Prostate gland (tissue), 2 donors: ENCODE data around the gene CLASP1.

Source experiments
- CTCF ChIP-seq, 4 experiments: fragments of 200-600 bp in 2 of 4; fragments of 450-650 bp in 2 of 4; sonication (generic) in 2 of 4; IDR thresholded peaks; 1 replicate in 3 of 4; 2 replicates in 1 of 4; pipeline ENCODE4 v1.5.1; 2016 to 2019; ENCODE audit warnings: antibody characterized with exemption in 4 of 4, mild to moderate bottlenecking in 2 of 4, moderate library complexity in 2 of 4
- POLR2A ChIP-seq: fragments of 450-650 bp; IDR thresholded peaks from one replicate; pipeline ENCODE4 v1.6.1; 2016; ENCODE audit warnings: antibody characterized with exemption, mild to moderate bottlenecking
- POLR2AphosphoS5 ChIP-seq: sonication (generic); formaldehyde crosslinking; IDR thresholded peaks from one replicate; pipeline ENCODE4 v1.6.1; 2017; ENCODE audit warnings: antibody characterized with exemption

- no peak for TF ChIP-seq CTCF (IDR thresholded peaks at IDR 0.05)
- no peak for TF ChIP-seq POLR2A
- TF ChIP-seq POLR2AphosphoS5, result no peak
Observed at GRCh38 chr2:121412349-121412748, 236.9 kb downstream of the CLASP1 start.
